Activated CD4-positive, alpha-beta T cell treated with anti-CD3 and anti-CD28 coated beads for 36 hours (primary cell): Measurements from ENCODE around the gene KMT2A. TPM values are rescaled to one million over a fixed set of nuclear protein-coding genes. Genes with fewer than 3 reads are reported as not detected.

Source experiments
- ATAC-seq: fragments of 200-7000 bp; cut with Tn5 transposase; one replicate; pipeline ENCODE4 v1.10.0; 2021; ENCODE audit warnings: mild to moderate bottlenecking, moderate library complexity
- CTCF ChIA-PET: fragments of 350-600 bp; sonication (Branson Sonifier 250); formaldehyde crosslinking; loops from one replicate; lab custom pipeline; 2021; ENCODE audit warnings: antibody characterized with exemption; lab: Charles Lee
- POLR2A ChIA-PET: fragments of 350-600 bp; sonication (Branson Sonifier 250); formaldehyde crosslinking; loops from one replicate; lab custom pipeline; 2021; ENCODE audit warnings: antibody characterized with exemption, inconsistent platforms; lab: Charles Lee
- DNase-seq: peaks from one replicate; pipeline ENCODE4 v3.0.0-alpha.2; 2020
- H3K27ac Mint-ChIP-seq: one replicate; pipeline ENCODE4 v1.8.0; 2021; ENCODE audit warnings: mixed read lengths
- H3K27me3 Mint-ChIP-seq: one replicate; pipeline ENCODE4 v1.8.0; 2021; ENCODE audit warnings: mixed read lengths
- H3K36me3 Mint-ChIP-seq: one replicate; pipeline ENCODE4 v1.8.0; 2021; ENCODE audit warnings: low read depth, mixed read lengths
- H3K4me1 Mint-ChIP-seq: one replicate; pipeline ENCODE4 v1.8.0; 2021; ENCODE audit warnings: mixed read lengths
- H3K4me3 Mint-ChIP-seq: one replicate; pipeline ENCODE4 v1.8.0; 2021; ENCODE audit warnings: mild to moderate bottlenecking, moderate library complexity, mixed read lengths
- H3K9me3 Mint-ChIP-seq: one replicate; pipeline ENCODE4 v1.8.0; 2021; ENCODE audit warnings: low read depth, mixed read lengths
- intact Hi-C, 2 experiments: fragments of 100-400 bp; cut with DNase I in 1 of 2; cut with micrococcal nuclease in 1 of 2; formaldehyde crosslinking; loops; one replicate each; pipeline versions ENCODE4 v1.14.2 to v1.15.1; 2022 to 2024; cut with DNase I, micrococcal nuclease
- total RNA-seq, 2 experiments: library from RNA; stranded (reverse); gene quantifications; one replicate each; pipeline ENCODE4 v1.2.3, GENCODE V29; 2021

KMT2A gene
- total RNA-seq, 2 experiments from 2014 or later: 64.1 to 67.1 TPM

DNA sequence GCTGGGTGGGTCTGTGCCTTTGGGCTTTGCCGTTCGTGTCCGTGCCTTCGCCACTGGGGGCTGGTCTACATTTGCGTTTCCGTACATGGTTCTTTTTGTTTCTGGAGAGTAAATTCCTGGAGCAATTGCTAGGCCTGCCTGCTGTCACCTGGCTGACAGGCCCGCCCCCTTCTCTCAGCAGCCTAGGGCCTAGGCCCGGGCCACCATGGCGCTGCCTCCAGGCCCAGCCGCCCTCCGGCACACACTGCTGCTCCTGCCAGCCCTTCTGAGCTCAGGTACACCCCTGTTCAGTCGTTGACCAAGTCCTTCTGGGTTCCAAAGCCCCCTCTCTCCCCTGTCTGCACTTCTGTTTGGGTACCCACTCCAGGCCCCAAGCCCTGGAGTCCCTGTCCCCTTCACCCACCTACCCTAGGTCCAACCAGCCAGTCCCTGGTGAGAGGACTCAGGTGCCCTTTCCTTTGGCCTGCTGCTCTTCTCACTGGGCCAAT is 95.3 kb downstream of the KMT2A start:
- CTCF ChIA-PET: no interaction called here
- intact Hi-C loops: loop anchor here (2.0 to 5.0 kb wide), 2 partner anchors 36 to 41 kb away; partner anchors contain the start of genes ARCN1 (in 1 of the 2) and IFT46 (in 1 of the 2)
- Mint-ChIP-seq H3K27me3 (no peaks in the 10 kb centered on the region), H3K27ac (peak overlapping the region; percentile 75), H3K4me1 (peaks cover 27% of the 10 kb centered on the region), H3K4me3 (peak overlapping the region; percentile 82), H3K36me3 (peaks cover 3% of the 10 kb centered on the region), H3K9me3 (no peaks in the 10 kb centered on the region)
- DNase-seq (no peak), ATAC-seq (peak; percentile 16)
- POLR2A ChIA-PET: no interaction called here

DNA sequence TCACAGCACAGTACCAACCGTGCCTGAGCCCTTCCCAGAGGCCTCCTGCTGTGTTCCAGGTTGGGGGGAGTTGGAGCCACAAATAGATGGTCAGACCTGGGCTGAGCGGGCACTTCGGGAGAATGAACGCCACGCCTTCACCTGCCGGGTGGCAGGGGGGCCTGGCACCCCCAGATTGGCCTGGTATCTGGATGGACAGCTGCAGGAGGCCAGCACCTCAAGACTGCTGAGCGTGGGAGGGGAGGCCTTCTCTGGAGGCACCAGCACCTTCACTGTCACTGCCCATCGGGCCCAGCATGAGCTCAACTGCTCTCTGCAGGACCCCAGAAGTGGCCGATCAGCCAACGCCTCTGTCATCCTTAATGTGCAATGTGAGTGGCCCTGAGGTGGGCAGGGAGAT is 95.8 kb downstream of the KMT2A start:
- Mint-ChIP-seq H3K27me3 (no peaks in the 10 kb centered on the region), H3K4me1 (peaks cover 27% of the 10 kb centered on the region), H3K4me3 (peak overlapping the region; percentile 82), H3K36me3 (peaks cover 3% of the 10 kb centered on the region), H3K27ac (no peak overlapping the region), H3K9me3 (no peaks in the 10 kb centered on the region)
- intact Hi-C loops: loop anchor here in 1 of 2 experiments (5.0 kb wide), 1 partner anchor 35 kb away; the partner anchor contains the start of gene IFT46
- ChIA-PET POLR2A (no interaction called here), CTCF (interaction anchor here (0.6 kb wide), 1 partner anchor 255 kb away, joined by 3 read pairs; no protein-coding TSS in a partner anchor)
- ATAC-seq (no peak), DNase-seq (peak; percentile 8)

DNA sequence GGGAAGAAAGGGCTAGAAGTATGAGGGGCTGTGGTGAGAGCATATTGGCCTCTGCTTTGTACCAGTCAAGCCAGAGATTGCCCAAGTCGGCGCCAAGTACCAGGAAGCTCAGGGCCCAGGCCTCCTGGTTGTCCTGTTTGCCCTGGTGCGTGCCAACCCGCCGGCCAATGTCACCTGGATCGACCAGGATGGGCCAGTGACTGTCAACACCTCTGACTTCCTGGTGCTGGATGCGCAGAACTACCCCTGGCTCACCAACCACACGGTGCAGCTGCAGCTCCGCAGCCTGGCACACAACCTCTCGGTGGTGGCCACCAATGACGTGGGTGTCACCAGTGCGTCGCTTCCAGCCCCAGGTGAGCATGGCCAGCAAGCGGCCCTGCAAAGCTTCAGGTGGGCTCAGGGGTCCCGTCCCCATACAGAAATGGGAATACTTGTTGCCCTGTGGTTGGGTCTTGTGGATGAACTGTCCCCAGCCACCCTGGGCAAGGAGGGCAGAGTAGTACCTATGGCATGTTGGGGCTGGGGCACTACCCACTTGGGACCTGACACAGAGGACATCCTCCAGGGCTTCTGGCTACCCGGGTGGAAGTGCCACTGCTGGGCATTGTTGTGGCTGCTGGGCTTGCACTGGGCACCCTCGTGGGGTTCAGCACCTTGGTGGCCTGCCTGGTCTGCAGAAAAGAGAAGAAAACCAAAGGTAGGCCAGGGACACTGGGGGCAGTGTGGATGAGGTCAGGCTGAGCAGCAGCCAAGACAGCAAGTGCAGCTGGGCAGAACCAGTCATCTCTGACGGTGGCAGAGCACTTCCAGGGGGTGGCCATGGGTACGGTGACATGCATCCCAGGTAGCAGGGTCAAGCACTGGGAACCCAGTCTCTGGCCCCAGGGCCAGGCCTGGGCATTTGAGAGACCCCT is 96.8 kb downstream of the KMT2A start:
- ATAC-seq: no peak
- no peaks in the 10 kb centered on the region for H3K27me3 Mint-ChIP-seq
- ChIA-PET CTCF (interaction anchor here (0.6 kb wide), 1 partner anchor 256 kb away, joined by 3 read pairs; no protein-coding TSS in a partner anchor), POLR2A (no interaction called here)
- no peak overlapping the region for H3K4me3 Mint-ChIP-seq
- H3K36me3 Mint-ChIP-seq: peaks cover 3% of the 10 kb centered on the region
- no peaks in the 10 kb centered on the region for H3K9me3 Mint-ChIP-seq
- no peak overlapping the region for H3K27ac Mint-ChIP-seq
- DNase-seq: no peak
- intact Hi-C loops: loop anchor here in 1 of 2 experiments (5.0 kb wide), 1 partner anchor 34 kb away; the partner anchor contains the start of gene IFT46
- H3K4me1 Mint-ChIP-seq: peaks cover 25% of the 10 kb centered on the region

GRCh38 chr11:118533769-118534729 is 97.8 kb downstream of the KMT2A start:
- CTCF ChIA-PET: no interaction called here
- ATAC-seq (no peak), DNase-seq (no peak)
- Mint-ChIP-seq H3K9me3 (no peaks in the 10 kb centered on the region), H3K27me3 (no peaks in the 10 kb centered on the region), H3K4me1 (peaks cover 22% of the 10 kb centered on the region), H3K4me3 (no peak overlapping the region), H3K27ac (no peak overlapping the region), H3K36me3 (peaks cover 3% of the 10 kb centered on the region)
- intact Hi-C loops: loop anchor here in 1 of 2 experiments (5.0 kb wide), 1 partner anchor 33 kb away; the partner anchor contains the start of gene IFT46
- POLR2A ChIA-PET: interaction anchor here (0.6 kb wide), 1 partner anchor 15 kb away, joined by 8 read pairs; no protein-coding TSS in a partner anchor

- intact Hi-C loops: no loop called here
- peaks cover 4% of the 10 kb centered on the region for H3K36me3 Mint-ChIP-seq
- DNase-seq (no peak), ATAC-seq (no peak)
- H3K27ac Mint-ChIP-seq: no peak overlapping the region
- ChIA-PET CTCF (no interaction called here), POLR2A (no interaction called here)
- no peaks in the 10 kb centered on the region for H3K9me3 Mint-ChIP-seq
- H3K27me3 Mint-ChIP-seq: no peaks in the 10 kb centered on the region
- H3K4me3 Mint-ChIP-seq: no peak overlapping the region
- peaks cover 10% of the 10 kb centered on the region for H3K4me1 Mint-ChIP-seq
Measured at GRCh38 chr11:118535261-118535660, 99.0 kb downstream of the KMT2A start.

GRCh38 chr11:118536726-118537125 is 100.4 kb downstream of the KMT2A start:
- Mint-ChIP-seq H3K4me1 (peaks cover 5% of the 10 kb centered on the region), H3K9me3 (no peaks in the 10 kb centered on the region), H3K36me3 (peaks cover 11% of the 10 kb centered on the region), H3K4me3 (no peak overlapping the region), H3K27me3 (no peaks in the 10 kb centered on the region), H3K27ac (no peak overlapping the region)
- ChIA-PET CTCF (interaction anchor here (0.6 kb wide), 1 partner anchor 9 kb away, joined by 3 read pairs; the partner anchor contains the start of gene TTC36), POLR2A (no interaction called here)
- ATAC-seq: peak; percentile 36
- intact Hi-C loops: no loop called here
- no peak for DNase-seq

DNA sequence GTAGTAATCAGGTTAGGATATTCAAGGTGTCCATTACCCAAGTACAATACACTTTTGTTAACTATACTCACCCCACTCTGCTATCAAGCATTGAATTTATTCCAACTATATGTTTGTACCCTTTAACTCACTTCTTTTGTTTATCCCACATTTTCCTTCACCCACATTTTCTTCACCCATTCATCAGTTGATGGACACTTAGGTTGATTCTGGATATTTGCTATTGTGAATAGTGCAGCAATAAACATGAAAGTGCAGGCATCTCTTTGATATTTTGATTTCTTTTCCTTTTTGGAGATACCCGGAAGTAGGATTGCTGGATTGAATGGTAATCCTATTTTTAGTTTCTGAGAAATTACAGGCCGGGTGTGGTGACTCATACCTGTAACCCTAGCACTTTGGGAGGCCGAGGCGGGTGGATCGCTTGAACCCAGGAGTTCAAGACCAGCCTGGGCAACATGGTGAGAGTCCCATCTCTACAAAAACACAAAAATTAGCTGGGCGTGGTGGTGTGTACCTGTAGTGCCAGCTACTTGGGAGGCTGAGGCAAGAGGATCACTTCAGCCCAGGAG is 101.2 kb downstream of the KMT2A start:
- Mint-ChIP-seq H3K27me3 (no peaks in the 10 kb centered on the region), H3K9me3 (no peaks in the 10 kb centered on the region), H3K4me1 (peaks cover 3% of the 10 kb centered on the region), H3K36me3 (peaks cover 11% of the 10 kb centered on the region), H3K4me3 (no peak overlapping the region), H3K27ac (no peak overlapping the region)
- ChIA-PET POLR2A (no interaction called here), CTCF (no interaction called here)
- intact Hi-C loops: no loop called here
- DNase-seq (no peak), ATAC-seq (no peak)

DNA sequence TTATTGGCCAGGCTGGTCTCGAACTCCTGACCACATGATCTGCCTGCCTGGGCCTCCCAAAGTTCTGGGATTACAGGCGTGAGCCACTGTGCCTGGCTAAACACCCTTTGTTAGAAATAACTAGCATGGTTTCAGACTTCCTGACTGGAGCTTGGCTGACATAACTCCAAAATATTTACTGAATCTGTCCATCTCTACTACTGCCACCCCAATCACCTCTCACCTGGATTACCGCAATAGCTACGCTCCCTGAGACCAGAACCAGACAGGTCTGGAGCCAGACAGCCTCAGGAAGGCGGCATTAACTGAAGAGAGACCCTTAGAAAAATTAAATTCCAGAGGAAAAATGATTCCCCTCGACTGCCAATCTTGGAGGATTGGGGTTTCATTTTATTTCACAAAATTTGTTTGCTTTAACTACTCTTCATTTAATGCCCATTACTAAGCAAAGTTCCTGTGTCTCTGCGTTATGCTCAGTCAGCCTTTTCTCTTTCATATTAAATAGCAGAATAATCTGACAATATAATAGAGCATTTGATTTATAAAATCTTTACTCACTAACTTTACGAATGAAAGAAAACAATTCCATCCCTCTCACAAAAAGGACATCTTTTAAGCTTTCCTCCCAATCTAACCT is 107.8 kb downstream of the KMT2A start:
- no peaks in the 10 kb centered on the region for H3K27me3 Mint-ChIP-seq
- no peak overlapping the region for H3K27ac Mint-ChIP-seq
- no peak overlapping the region for H3K4me3 Mint-ChIP-seq
- CTCF ChIA-PET: interaction anchor here (0.6 to 0.7 kb wide), 3 partner anchors 70 to 372 kb away, joined by 3 to 4 read pairs (median 3); no protein-coding TSS in a partner anchor
- H3K4me1 Mint-ChIP-seq: no peaks in the 10 kb centered on the region
- ATAC-seq (no peak), DNase-seq (no peak)
- no peaks in the 10 kb centered on the region for H3K9me3 Mint-ChIP-seq
- POLR2A ChIA-PET: no interaction called here
- intact Hi-C loops: no loop called here
- peaks cover 9% of the 10 kb centered on the region for H3K36me3 Mint-ChIP-seq

GRCh38 chr11:118544647-118545010 is 108.3 kb downstream of the KMT2A start:
- ChIA-PET CTCF (interaction anchor here (0.6 to 0.7 kb wide), 2 partner anchors 243 to 373 kb away, joined by 3 to 4 read pairs; no protein-coding TSS in a partner anchor), POLR2A (no interaction called here)
- DNase-seq (no peak), ATAC-seq (no peak)
- Mint-ChIP-seq H3K9me3 (no peaks in the 10 kb centered on the region), H3K27ac (no peak overlapping the region), H3K27me3 (no peaks in the 10 kb centered on the region), H3K36me3 (peaks cover 9% of the 10 kb centered on the region), H3K4me1 (no peaks in the 10 kb centered on the region), H3K4me3 (no peak overlapping the region)
- intact Hi-C loops: no loop called here

DNA sequence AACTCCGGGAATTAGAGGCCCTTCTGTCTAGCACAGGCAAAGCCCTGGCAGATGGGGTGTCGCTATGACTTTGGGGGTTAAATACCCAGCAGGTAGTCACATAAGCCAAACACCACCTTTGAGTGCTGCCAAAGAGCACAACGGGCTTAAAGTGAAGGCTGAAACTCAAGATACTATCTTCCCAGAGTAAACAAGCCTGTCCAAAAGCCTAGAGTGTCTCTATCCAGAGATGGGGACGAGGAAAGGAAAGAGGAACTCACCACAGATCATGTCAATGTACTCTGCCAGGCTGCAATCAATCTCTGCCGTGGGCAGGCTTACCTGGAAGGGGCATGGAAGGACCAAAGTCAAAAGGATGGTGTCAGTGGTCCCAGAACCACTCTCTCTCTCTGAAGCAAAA is 109.2 kb downstream of the KMT2A start:
- Mint-ChIP-seq H3K4me1 (no peaks in the 10 kb centered on the region), H3K9me3 (no peaks in the 10 kb centered on the region), H3K4me3 (no peak overlapping the region), H3K27me3 (no peaks in the 10 kb centered on the region), H3K27ac (no peak overlapping the region), H3K36me3 (peaks cover 5% of the 10 kb centered on the region)
- DNase-seq (no peak), ATAC-seq (no peak)
- intact Hi-C loops: no loop called here
- POLR2A ChIA-PET: no interaction called here
- CTCF ChIA-PET: no interaction called here
